ENCODE results near the gene FRMD5. TPM values are rescaled to one million over a fixed set of nuclear protein-coding genes. Genes with fewer than 3 reads are reported as not detected.

The FRMD5 gene
- total RNA-seq, 1 donor = not detected

DNA sequence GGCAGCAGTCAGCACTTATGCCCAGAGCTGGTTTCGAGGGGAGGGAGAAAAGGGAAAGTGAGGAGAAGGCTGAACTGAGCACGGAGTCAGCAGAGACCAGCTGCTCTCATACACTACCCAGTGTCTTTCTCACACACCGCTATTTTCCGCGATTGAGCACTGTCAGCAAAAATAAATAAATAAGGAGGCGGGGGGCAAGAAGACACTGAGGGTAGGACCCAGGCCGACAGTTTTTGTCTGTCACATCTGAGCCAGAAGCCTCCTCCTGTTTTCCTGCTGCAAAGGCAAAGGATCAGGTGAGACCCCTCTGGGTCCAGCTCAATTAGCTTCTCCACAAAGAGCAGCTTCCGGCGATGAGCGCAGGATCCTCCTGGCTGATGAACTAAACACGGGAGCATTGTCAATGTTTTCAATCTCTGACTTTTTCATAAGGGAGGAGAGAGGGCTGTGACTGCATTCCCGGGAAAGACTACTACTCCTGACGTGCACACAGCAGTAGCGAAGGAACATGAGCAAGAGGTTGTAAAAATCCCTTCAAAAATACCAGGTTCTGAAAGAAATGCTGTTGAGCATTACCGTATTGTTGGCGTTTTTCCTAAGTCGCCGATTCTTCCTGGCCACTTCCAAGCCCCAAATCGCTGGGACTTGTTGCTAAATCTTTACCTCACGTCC is 1.3 kb downstream of the FRMD5 start:
- no peaks in the 10 kb centered on the region for H3K9me3 ChIP-seq (ENCODE audit: low read depth, low read length)
- peaks cover 78% of the 10 kb centered on the region for H3K27me3 ChIP-seq (ENCODE audit: insufficient read depth, low read length)
- H3K4me1 ChIP-seq (ENCODE audit: insufficient read depth, low read length) = peaks cover 18% of the 10 kb centered on the region
- no peak overlapping the region for H3K4me3 ChIP-seq (ENCODE audit: low read length)

- Histone ChIP-seq H3K9me3 (ENCODE audit: low read depth, low read length) (no peaks in the 10 kb centered on the region), H3K4me1 (ENCODE audit: insufficient read depth, low read length) (peaks cover 2% of the 10 kb centered on the region), H3K4me3 (ENCODE audit: low read length) (no peak overlapping the region), H3K27me3 (ENCODE audit: insufficient read depth, low read length) (peaks cover 41% of the 10 kb centered on the region)
These were observed 6.3 kb downstream of the FRMD5 start for GRCh38 chr15:44188795-44189194.

GRCh38 chr15:44186705-44187104 is 8.4 kb downstream of the FRMD5 start:
- H3K9me3 ChIP-seq (ENCODE audit: low read depth, low read length) = no peaks in the 10 kb centered on the region
- no peaks in the 10 kb centered on the region for H3K4me1 ChIP-seq (ENCODE audit: insufficient read depth, low read length)
- no peak overlapping the region for H3K4me3 ChIP-seq (ENCODE audit: low read length)
- H3K27me3 ChIP-seq (ENCODE audit: insufficient read depth, low read length) = peaks cover 21% of the 10 kb centered on the region

GRCh38 chr15:44183363-44183762 is 11.7 kb downstream of the FRMD5 start:
- Histone ChIP-seq H3K4me3 (ENCODE audit: low read length) (no peak overlapping the region), H3K27me3 (ENCODE audit: insufficient read depth, low read length) (peaks cover 9% of the 10 kb centered on the region), H3K4me1 (ENCODE audit: insufficient read depth, low read length) (no peaks in the 10 kb centered on the region), H3K9me3 (ENCODE audit: low read depth, low read length) (no peaks in the 10 kb centered on the region)

- H3K4me1 ChIP-seq (ENCODE audit: insufficient read depth, low read length) = no peaks in the 10 kb centered on the region
- H3K9me3 ChIP-seq (ENCODE audit: low read depth, low read length) = no peaks in the 10 kb centered on the region
- H3K27me3 ChIP-seq (ENCODE audit: insufficient read depth, low read length) = peaks cover 8% of the 10 kb centered on the region
- no peak overlapping the region for H3K4me3 ChIP-seq (ENCODE audit: low read length)
These were observed 13.7 kb downstream of the FRMD5 start for GRCh38 chr15:44181410-44181809.

DNA sequence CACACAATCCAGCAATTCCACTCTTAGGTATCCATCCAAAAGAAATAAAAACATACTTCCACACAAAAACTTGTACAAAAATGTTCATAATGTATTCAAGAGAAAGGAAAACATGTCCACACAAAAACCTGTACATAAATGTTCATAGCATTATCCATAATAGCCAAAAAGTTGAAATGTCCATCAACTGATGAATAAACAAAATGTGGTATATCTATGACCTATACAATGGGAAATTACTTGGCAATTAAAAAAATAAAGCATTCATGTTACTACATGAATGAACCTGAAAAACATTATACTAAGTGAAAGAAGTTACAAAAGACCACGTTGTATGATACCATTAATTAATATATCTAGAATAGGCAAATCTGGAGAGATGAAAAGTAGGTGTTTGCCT is 17.9 kb downstream of the FRMD5 start:
- Histone ChIP-seq H3K4me3 (ENCODE audit: low read length) (no peak overlapping the region), H3K9me3 (ENCODE audit: low read depth, low read length) (no peaks in the 10 kb centered on the region), H3K27me3 (ENCODE audit: insufficient read depth, low read length) (peaks cover 40% of the 10 kb centered on the region), H3K4me1 (ENCODE audit: insufficient read depth, low read length) (no peaks in the 10 kb centered on the region)

DNA sequence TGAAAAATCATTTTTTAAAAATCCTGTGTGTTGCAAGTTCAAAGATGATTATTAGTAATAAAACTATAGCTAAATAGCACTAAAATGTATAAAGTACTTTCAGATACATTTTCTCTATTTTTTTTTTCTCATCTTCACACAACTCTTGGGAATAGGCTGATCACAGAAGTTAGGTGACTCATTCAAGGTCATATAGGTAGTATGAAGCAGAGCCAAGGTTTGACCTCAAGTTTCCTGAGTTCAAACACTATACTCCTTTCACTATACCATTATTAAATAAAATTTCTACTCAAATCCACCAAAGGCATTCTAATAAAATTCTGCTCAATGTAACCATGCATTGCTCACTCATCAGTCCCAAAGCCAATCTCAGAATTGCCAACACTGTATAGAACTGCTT is 21.3 kb downstream of the FRMD5 start:
- no peak overlapping the region for H3K4me3 ChIP-seq (ENCODE audit: low read length)
- peaks cover 36% of the 10 kb centered on the region for H3K27me3 ChIP-seq (ENCODE audit: insufficient read depth, low read length)
- H3K4me1 ChIP-seq (ENCODE audit: insufficient read depth, low read length) = no peaks in the 10 kb centered on the region
- H3K9me3 ChIP-seq (ENCODE audit: low read depth, low read length) = no peaks in the 10 kb centered on the region

GRCh38 chr15:44163370-44163769 is 31.7 kb downstream of the FRMD5 start:
- Histone ChIP-seq H3K9me3 (ENCODE audit: low read depth, low read length) (no peaks in the 10 kb centered on the region), H3K4me3 (ENCODE audit: low read length) (no peak overlapping the region)

GRCh38 chr15:44160796-44161195 is 34.3 kb downstream of the FRMD5 start:
- H3K4me3 ChIP-seq (ENCODE audit: low read length) = no peak overlapping the region
- no peaks in the 10 kb centered on the region for H3K9me3 ChIP-seq (ENCODE audit: low read depth, low read length)

More at GRCh38 chr15:44163370-44163769, 31.7 kb downstream of the FRMD5 start:
- H3K27me3 ChIP-seq (ENCODE audit: insufficient read depth, low read length) = peaks cover 11% of the 10 kb centered on the region
- H3K4me1 ChIP-seq (ENCODE audit: insufficient read depth, low read length) = no peaks in the 10 kb centered on the region

DNA sequence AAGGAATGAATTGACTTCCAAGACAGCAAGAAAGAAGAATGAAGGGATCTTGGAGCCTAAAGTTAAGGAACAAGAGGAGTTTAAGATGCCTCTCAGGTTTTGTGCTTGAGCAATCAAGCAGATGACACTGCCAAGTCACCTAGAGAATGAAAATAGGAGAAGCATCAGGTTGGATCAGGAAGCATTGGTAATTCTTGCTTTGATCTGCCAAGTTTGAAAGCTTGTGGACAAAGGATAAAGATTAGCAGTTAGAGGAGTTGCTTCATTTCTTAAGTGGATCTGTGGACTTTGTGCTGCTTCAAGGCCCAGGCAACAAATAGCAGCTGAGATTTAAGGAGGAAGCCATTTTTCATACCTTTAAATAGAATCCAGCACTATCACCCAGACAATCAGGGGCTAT is 35.6 kb downstream of the FRMD5 start:
- Histone ChIP-seq H3K4me3 (ENCODE audit: low read length) (no peak overlapping the region), H3K9me3 (ENCODE audit: low read depth, low read length) (no peaks in the 10 kb centered on the region), H3K27me3 (ENCODE audit: insufficient read depth, low read length) (peaks cover 11% of the 10 kb centered on the region), H3K4me1 (ENCODE audit: insufficient read depth, low read length) (no peaks in the 10 kb centered on the region)

More at GRCh38 chr15:44160796-44161195, 34.3 kb downstream of the FRMD5 start:
- Histone ChIP-seq H3K4me1 (ENCODE audit: insufficient read depth, low read length) (no peaks in the 10 kb centered on the region), H3K27me3 (ENCODE audit: insufficient read depth, low read length) (peaks cover 11% of the 10 kb centered on the region)

DNA sequence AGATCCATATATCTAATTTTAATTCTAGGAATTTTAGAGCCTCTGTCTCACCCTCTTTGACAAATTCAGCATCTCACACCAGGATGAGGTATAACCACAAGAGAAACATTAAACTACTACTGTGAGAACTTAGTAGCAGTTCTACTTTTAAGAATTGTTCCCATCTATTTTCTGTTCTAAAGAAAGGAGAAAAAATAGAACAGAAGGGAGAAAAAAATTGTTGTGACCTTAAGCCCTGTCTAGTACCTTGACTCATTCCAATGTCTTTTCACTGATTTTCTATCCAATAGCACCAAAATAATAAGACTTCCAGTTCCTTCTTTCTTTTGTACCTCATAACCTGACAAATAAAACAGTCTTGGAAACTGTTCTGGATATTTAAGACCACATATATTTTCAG is 37.0 kb downstream of the FRMD5 start:
- Histone ChIP-seq H3K4me3 (ENCODE audit: low read length) (no peak overlapping the region), H3K9me3 (ENCODE audit: low read depth, low read length) (no peaks in the 10 kb centered on the region), H3K27me3 (ENCODE audit: insufficient read depth, low read length) (peaks cover 11% of the 10 kb centered on the region), H3K4me1 (ENCODE audit: insufficient read depth, low read length) (no peaks in the 10 kb centered on the region)

DNA sequence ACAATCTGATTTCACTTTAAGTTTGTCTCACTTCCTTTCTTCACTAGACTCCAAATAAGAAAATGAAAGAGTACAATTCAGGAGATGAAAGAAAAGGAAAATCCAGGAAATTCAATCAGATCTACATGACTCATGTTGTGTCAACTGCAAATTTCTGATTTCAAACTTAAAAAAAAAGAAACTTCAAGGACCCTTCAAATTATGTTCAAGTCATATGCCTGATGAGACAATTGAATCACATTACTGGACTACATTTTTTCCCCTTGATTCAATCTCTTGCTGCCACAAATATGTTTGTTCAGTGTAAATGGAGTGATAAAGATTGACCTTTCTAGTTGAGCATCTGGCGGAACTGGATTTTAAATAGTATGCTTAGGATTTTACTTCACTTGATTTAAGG is 37.4 kb downstream of the FRMD5 start:
- no peaks in the 10 kb centered on the region for H3K4me1 ChIP-seq (ENCODE audit: insufficient read depth, low read length)
- no peak overlapping the region for H3K4me3 ChIP-seq (ENCODE audit: low read length)
- H3K9me3 ChIP-seq (ENCODE audit: low read depth, low read length) = no peaks in the 10 kb centered on the region
- H3K27me3 ChIP-seq (ENCODE audit: insufficient read depth, low read length) = peaks cover 11% of the 10 kb centered on the region

- Histone ChIP-seq H3K4me1 (ENCODE audit: insufficient read depth, low read length) (no peaks in the 10 kb centered on the region), H3K4me3 (ENCODE audit: low read length) (no peak overlapping the region), H3K9me3 (ENCODE audit: low read depth, low read length) (no peaks in the 10 kb centered on the region), H3K27me3 (ENCODE audit: insufficient read depth, low read length) (peaks cover 2% of the 10 kb centered on the region)
These were observed 41.7 kb downstream of the FRMD5 start for GRCh38 chr15:44153352-44153751.

DNA sequence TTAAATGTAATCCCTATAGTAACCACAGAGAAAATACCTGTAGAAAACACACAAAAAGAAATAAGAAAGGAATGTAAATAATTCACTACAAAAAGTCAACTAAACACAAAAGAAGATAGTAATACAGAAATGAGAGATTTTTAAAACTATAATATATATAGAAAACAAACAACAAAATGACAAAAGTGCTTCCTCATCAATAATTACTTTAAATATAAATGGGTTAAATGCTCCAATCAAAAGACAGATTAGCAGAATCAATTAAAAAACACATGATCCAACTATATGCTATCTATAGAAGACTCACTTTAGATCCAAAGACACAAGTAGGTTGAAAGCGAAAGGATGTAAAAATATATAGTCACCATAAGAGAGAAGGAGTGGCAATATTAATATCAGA is 45.8 kb downstream of the FRMD5 start:
- Histone ChIP-seq H3K27me3 (ENCODE audit: insufficient read depth, low read length) (peaks cover 2% of the 10 kb centered on the region), H3K4me3 (ENCODE audit: low read length) (no peak overlapping the region), H3K4me1 (ENCODE audit: insufficient read depth, low read length) (no peaks in the 10 kb centered on the region), H3K9me3 (ENCODE audit: low read depth, low read length) (no peaks in the 10 kb centered on the region)

DNA sequence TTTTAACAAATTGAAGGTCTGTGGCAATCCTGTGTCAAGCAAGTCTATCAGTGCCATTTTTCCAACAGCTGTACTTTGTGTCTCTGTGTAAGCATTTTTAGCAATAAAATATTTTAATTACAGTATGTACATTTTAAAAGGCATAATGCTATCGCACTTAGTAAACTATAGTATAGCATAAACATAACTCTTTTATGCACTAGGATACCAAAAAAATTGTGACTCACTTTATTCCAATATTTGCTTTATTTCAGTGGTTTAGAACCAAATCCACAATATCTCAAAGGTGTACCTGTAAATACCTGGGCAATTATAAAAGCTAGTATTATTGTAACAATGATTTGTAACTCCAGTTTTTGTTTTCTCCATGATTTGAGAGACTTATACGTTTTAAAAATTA is 46.5 kb downstream of the FRMD5 start:
- peaks cover 2% of the 10 kb centered on the region for H3K27me3 ChIP-seq (ENCODE audit: insufficient read depth, low read length)
- no peaks in the 10 kb centered on the region for H3K9me3 ChIP-seq (ENCODE audit: low read depth, low read length)
- H3K4me1 ChIP-seq (ENCODE audit: insufficient read depth, low read length) = no peaks in the 10 kb centered on the region
- H3K4me3 ChIP-seq (ENCODE audit: low read length) = no peak overlapping the region

- Histone ChIP-seq H3K4me3 (ENCODE audit: low read length) (no peak overlapping the region), H3K27me3 (ENCODE audit: insufficient read depth, low read length) (peaks cover 2% of the 10 kb centered on the region), H3K9me3 (ENCODE audit: low read depth, low read length) (no peaks in the 10 kb centered on the region), H3K4me1 (ENCODE audit: insufficient read depth, low read length) (no peaks in the 10 kb centered on the region)
These were observed 47.4 kb downstream of the FRMD5 start for GRCh38 chr15:44147636-44148035.
